Mammary epithelial cell (primary cell): Measurements from ENCODE around the gene ZC2HC1C.

Experiments used
- EZH2 ChIP-seq: IDR thresholded peaks from 2 replicates; pipeline ENCODE4 v1.6.1; 2012; ENCODE audit warnings: low read length, inconsistent platforms, borderline replicate concordance
- TF ChIP-seq, protein P1 (sequence below), 2 donors: IDR thresholded peaks in 1 of 2; conservative IDR thresholded peaks in 1 of 2; 2 replicates each; pipeline ENCODE4 v1.5.1; 2011 to 2012; ENCODE audit warnings: inconsistent platforms in 2 of 2, low read length in 2 of 2, mild to moderate bottlenecking in 2 of 2, control low read depth in 1 of 2, low read depth in 1 of 2; ENCODE audit not compliant: insufficient read depth in 1 of 2; ENCODE audit errors: extremely low read depth in 1 of 2

DNA sequence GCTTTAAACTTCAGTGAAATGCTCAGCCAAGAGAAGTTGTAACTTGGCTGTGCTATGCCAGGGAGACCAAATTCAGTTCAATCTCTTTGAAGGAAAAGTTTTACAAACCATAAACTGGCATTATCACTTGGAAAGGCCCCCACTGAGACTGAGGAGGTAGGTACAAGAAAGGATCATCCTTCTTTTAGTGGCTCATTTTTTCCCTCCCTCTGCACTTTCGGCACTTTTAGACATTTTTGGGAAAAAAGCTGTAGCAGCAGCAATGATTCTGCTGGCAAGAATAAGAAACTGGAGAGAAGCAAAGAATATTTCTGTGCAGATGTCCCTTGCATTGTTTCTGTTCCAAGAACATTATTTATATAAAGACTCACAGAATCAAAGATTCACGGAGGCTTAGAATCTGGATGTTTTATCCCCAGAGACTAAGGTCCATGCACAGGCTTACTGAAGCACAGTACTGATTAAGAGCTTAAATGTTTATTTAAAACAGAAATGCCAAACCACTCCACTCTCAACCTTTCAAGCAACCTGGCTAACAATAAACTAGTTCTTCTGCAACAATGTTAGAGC lies 12.3 kb downstream of the ZC2HC1C start:
- TF ChIP-seq, protein P1, sequence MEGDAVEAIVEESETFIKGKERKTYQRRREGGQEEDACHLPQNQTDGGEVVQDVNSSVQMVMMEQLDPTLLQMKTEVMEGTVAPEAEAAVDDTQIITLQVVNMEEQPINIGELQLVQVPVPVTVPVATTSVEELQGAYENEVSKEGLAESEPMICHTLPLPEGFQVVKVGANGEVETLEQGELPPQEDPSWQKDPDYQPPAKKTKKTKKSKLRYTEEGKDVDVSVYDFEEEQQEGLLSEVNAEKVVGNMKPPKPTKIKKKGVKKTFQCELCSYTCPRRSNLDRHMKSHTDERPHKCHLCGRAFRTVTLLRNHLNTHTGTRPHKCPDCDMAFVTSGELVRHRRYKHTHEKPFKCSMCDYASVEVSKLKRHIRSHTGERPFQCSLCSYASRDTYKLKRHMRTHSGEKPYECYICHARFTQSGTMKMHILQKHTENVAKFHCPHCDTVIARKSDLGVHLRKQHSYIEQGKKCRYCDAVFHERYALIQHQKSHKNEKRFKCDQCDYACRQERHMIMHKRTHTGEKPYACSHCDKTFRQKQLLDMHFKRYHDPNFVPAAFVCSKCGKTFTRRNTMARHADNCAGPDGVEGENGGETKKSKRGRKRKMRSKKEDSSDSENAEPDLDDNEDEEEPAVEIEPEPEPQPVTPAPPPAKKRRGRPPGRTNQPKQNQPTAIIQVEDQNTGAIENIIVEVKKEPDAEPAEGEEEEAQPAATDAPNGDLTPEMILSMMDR (conservative IDR thresholded peaks at IDR 0.05 in 1 of 2, IDR thresholded peaks at IDR 0.05 in 1 of 2; ENCODE audit: extremely low read depth in 1 of 2, insufficient read depth in 1 of 2, low read depth in 1 of 2, low read length in 2 of 2): no peak
- no peak for TF ChIP-seq EZH2
